LNCAP (cell line): ENCODE results near the gene SLC6A11.
A peak's percentile ranks its signal among the peaks of the same experiment; 100 is the strongest.

Experiments used
- CTCF ChIP-seq: fragments of 450-650 bp; IDR thresholded peaks from 2 replicates; pipeline ENCODE4 v1.5.1; 2017; ENCODE audit warnings: mild to moderate bottlenecking

SLC6A11 gene

GRCh38 chr3:10941972-10942371 lies 125.9 kb downstream of the SLC6A11 start:
- TF ChIP-seq CTCF: peak; percentile 92

GRCh38 chr3:10942690-10943205 lies 126.7 kb downstream of the SLC6A11 start:
- TF ChIP-seq CTCF: no peak

GRCh38 chr3:10944866-10945265 lies 128.8 kb downstream of the SLC6A11 start:
- no peak for TF ChIP-seq CTCF

GRCh38 chr3:10945683-10946287 lies 129.8 kb downstream of the SLC6A11 start:
- peak; percentile 92 for TF ChIP-seq CTCF

GRCh38 chr3:10946526-10946925 lies 130.5 kb downstream of the SLC6A11 start:
- TF ChIP-seq CTCF: no peak

- TF ChIP-seq CTCF: no peak
Observed at GRCh38 chr3:10948326-10948725, 132.3 kb downstream of the SLC6A11 start.

GRCh38 chr3:10949197-10949596 lies 133.2 kb downstream of the SLC6A11 start:
- no peak for TF ChIP-seq CTCF
